GM21619 (cell line): Measurements from ENCODE around the gene RGR.
A peak's percentile ranks its signal among the peaks of the same experiment; 100 is the strongest.

Experiments
- ATAC-seq: cut with Tn5 transposase; IDR thresholded peaks from one replicate; pipeline ENCODE4 v1.9.1; 2021; ENCODE audit not compliant: unreplicated experiment

The RGR gene, protein sequence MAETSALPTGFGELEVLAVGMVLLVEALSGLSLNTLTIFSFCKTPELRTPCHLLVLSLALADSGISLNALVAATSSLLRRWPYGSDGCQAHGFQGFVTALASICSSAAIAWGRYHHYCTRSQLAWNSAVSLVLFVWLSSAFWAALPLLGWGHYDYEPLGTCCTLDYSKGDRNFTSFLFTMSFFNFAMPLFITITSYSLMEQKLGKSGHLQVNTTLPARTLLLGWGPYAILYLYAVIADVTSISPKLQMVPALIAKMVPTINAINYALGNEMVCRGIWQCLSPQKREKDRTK

DNA sequence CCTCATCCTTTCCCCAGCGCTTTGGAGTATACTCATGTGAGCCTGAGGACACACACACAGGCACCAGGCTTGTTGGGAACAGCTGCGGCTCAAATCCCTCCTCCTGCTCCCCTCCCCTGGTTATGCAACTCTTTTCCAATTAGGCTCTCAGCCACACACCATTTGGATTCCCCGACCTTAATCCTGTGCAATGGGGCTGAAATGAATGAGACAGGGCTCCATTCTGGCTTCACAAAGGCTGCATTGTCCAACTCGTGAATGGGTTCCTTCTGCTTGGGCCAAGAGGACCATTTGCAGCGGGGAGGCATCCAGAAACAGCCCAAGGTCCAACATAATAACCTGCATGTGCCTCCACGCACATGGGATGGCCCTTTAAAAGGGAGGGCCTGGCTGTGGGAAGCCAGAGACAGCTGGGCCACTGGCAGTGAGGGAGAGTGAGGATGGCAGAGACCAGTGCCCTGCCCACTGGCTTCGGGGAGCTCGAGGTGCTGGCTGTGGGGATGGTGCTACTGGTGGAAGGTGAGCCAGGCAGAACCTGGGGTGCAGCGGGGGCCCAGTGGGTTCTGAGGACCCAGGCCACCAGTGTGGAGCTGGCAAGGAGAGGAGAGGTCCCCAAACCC lies at the start of gene RGR:
TSS of gene RGR (plus strand) at position 403 of the 620 bp plus-strand sequence. CDS start at position 441, 38 bp downstream.
- no peak for ATAC-seq

DNA sequence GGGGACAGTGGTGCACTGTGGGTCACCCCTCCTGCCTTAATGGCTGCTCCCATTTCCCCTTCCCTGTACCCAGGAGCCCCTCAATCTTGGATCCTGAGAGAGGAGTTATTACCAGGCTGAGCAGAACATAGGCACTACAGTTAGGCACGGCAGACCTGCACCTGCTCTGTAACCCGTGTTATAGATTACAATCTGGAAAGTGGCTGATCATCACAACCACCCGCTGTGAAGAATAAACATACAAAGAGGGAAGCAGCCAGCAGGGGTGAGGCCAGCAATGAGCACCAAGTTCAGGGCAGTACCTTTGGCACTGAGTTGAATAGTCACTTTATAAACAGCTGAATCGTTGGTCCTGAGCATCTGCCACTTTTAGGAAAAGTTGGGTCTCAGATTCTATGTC lies 48.8 kb upstream of the RGR start:
- no peak for ATAC-seq

DNA sequence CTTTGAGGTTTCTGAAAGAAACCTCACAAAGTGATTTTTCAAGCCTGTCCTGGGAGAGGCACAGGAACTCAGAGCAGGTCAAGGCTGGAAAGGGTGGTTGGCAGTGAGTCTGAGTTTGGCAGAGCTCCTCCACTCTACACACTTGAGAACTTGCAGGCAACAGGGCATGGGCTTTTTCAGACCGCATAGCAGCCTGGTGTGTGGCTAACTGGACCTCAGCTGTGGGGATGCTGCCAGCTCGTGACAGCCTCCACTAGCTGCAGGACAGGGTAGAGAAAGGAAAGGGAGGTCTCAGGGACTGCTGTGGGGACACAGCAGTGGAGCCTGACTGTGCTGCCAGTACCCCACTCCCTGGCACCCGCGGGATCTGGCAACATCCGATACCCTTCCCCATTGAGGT lies 47.9 kb upstream of the RGR start:
- ATAC-seq = no peak

DNA sequence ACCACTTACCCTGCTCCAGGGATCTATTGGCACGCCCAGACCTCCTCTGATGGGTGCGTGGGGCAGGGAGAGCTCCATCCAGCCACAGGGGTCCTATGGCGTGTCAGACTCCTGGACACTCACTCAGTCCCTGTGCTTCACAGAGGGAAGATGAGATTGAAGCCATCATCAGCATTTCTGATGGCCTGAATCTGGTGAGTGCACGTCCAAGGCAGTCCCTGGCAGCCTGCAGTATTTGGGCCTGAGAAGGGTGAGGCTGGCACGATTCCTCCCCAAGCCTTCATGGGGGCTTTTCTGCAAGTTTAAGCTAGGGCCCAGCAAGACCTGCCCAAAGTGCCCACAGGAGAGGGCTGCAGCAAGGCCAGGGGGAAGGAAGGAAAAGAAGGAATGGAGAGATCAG lies 47.2 kb upstream of the RGR start:
- no peak for ATAC-seq

DNA sequence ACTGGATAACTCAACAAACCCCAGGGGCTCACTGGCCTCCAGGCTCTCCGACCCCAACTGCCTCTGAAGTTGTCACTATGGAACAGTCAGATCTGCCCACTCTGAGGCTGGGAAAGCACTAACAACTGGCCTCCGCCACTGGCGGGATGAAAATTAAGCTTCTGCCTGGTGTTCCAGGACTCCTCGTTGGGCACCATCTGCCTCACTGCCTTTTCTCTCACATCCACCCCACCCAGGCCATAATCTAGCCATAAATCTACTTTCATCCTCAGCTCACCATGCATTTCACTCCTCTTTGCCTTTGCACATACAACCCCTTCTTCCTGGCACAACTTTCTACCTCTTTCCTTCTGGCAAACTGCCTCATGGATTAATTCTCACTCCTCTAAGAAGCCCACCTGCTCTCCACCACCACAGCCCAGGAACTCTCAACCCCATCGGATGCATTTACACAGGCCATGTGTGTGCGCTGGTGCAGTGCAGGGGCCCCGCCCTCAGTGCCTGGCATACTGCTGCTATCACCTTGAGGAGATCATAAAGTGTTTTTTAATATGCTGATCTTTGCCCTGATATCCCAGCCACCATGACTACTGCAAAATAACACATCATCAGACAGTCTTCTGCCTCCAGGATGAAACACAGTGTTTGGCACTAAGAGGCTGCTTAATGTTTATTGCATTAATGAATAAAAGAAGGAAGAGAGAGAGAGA lies 46.5 kb upstream of the RGR start:
- ATAC-seq = no peak

DNA sequence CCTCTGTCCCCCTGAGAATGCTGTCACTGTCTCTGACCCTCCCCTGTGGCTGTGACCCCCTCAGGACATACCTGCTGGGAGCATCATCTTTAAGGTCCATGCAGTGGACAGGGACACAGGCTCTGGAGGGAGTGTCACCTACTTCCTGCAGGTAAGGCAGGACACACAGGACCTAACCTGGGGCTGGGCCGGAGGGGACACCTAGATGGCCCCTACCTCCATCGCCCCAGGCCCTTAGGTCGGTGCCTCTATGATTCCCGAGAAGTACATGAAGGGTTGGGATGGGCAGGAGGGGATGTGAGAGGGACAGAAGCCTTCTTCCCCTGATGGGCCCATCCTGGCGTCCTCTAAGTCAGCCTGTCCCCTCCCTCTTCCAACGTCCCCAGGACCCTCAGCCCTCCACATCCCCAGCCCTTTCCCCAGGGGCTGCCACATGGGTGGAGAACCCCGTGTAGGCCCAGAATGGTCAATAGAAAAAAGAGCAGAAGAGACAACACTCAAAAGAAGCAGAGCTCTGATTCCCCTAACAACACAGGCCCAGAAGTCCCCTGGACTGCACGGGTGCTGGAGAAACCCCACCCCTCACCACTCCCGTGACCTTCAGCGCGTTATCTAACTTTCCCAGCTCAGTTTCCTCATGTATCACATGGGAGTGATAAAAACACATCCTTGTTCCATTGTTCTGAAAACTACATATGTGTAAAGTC lies 44.2 kb upstream of the RGR start:
- ATAC-seq = no peak

DNA sequence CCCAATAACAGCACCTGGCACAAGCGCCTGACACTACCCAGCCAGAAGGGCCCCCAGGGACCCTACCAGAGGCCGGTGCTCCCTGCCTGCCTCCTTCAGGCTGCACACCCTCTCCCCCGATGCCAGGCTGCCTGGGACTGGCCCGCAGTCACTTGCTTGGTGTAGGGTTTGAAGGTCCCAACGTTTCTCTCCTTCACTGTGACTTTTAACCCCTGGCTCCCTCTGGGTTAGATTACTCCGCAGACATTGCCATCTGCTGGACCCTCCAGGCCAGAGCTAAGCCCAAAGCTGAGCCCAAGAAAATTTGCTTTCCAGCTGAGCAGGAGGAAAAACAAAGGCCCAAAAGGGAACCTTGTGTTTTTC lies 43.6 kb upstream of the RGR start:
- ATAC-seq = no peak

DNA sequence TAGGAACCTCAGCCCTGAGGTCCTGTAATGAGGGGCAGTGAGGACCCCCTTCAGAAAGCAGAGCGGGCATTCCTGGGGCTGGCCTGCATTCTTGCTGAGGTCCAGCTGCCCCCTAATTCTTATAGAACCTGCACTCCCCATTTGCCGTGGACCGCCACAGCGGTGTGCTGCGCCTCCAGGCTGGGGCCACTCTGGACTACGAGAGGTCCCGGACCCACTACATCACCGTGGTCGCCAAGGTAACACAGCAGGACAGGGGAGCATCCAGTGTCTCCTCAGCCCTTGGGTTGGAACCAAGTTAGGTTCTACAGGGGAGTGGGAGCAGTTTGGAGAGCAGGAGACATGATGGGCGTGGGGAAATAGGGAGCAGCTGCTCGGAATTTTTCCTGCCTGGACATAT lies 43.2 kb upstream of the RGR start:
- no peak for ATAC-seq

DNA sequence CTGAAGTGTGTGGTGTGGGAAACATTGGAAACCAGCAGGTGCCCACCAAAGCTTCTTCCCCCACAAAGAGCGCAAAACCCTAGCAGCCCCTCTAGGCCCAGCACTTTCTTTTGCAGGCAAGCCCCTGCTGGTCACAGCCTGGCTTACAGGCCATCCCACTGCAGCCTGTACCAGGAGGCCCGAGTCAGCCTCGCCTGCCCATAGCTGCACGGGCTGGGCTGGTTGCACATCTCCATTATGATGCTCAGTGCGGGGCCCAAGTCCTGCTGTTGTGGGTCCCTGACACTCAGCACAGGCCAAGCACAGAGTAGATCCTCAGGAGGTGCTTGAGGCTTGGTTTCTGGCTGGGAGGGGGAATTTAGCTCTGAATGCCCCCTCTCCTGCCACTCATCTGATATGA lies 42.5 kb upstream of the RGR start:
- ATAC-seq = no peak

DNA sequence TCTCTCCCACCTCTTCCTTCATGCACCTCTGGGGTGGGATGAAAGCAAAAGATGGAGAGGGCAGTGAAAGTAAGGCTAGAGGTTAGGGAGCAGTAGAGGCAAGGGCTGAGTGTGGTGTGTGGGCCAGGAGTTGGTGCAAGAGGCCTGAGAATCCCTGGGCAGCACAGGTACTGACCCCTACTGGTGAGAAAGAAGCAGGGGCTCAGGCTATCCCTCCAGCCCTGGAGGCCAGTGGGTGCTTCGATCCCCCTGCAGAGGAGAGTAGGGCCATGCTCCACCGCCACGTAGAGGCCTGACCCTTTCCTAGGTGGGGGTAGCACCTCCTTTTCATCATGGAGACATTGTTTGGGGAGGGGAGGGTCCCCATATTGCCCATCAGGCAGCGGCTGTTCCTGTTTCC lies 40.7 kb upstream of the RGR start:
- ATAC-seq = peak; percentile 58

DNA sequence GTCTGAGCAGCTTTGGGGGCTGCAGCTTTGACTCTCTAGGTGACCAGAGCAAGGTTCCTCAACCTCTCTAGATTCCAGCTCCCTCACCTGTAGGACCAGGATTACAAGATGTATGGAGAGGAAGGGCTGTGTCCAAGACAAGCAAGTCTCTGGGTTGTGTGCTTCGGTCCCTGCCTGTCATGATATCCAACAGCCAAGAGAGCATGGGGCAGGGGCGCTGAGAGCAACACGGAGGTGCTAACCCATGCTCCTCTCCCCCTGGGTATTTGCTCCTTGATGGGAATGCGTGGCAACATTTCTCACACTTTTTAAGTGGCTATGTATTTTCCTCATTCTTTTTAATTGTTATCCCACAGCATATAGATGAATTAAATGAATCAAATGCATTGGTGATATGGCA lies 40.2 kb upstream of the RGR start:
- no peak for ATAC-seq

DNA sequence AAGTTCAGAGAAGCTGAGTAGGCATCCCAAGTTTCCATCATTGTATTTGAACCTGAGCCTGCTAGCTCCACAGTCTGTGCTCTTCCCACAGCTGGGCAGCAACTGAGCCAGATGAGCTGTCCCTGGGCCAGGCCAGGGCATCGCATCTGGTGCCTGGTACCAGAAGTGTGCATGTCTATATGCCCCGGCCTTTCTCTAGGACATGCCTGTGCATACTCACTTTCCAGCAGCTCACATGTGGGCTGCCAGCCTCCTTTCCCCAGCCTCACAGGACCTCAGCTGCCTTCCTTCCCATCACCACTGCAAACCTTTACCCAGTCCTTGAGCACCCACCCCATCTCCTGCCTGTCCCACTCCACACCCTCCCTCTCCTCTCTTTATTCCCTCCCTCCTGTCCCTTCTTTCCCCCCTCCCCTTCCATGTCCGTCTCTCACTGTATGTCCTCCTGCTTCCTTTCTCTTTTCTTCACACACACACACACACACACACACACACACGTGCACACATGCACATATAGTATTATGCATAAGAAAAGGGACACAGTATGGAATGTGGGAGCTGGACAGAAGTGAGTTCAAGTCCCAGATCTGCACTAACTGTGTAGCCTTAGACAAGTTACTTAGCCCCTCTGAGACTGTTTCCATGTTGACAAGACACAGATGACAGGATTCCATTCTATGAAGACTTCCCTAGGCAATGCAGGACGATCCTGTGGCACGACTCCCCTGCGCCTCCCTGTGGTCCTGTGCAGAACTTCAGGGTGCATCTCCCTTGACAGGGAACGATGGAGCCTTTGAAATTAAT lies 39.6 kb upstream of the RGR start:
- peak; percentile 78 for ATAC-seq

DNA sequence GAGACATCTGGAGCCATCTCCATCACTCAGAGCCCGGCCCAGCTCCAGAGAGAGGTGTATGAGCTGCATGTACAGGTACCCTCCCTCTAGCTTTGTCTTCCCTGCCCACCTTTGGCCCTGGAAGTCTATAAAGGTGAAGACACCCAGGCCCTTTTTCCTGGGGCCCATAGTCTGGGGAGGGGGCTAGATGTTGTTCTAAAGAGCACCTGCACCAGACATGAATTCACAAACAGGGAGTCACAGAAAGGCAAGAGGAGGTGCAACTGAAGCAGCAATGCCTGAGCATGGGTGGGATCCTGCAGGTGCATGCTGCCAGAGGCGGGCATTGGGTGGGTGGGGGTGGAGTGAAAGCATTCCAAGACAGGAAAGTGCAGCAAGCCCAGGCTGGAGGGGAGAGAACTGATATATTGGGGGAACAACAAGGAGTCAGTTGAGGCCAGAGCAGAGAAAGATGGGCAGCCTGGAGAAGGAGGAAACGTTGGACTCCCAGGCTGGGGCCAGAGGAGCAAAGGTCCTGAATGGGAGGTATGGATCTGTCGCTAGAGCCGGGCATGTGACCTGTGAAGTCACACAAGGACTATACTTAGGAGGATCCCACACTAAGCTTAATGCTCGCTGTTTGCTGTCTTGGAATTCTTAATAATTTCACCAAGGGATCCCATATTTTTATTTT lies 38.9 kb upstream of the RGR start:
- ATAC-seq = no peak

DNA sequence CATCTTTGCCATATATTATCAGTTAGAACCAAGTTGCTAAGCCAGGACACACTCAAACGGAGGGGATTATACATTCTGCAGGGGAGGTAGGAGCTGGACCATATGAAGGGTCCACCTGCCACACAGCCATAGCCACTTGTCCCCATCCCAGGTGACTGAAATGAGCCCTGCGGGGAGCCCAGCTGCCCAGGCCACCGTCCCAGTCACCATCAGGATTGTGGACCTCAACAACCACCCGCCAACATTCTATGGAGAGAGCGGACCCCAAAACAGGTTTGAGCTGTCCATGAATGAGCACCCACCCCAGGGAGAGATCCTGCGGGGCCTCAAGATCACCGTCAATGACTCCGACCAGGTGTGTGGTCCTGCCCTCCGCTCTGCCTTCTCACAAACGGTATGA lies 36.8 kb upstream of the RGR start:
- no peak for ATAC-seq

DNA sequence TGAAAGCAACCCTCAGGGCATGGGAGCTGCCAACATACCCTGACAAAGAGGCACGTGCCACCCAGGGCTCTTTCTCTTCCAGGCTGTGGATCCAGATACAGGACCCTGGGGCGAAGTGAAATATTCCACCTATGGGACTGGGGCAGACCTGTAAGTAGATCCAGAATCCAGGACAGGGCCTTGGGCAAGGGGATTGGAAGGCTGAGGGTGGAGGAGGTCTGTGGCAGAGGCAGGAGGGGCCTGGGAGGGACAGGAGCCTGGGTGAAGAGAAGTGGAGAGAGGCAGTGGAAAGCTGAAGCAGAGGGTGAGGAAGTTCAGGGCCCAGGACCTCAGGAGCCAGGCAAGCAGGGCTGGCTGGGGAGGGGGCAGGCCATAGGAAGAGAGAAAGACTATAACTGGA lies 33.3 kb upstream of the RGR start:
- no peak for ATAC-seq

DNA sequence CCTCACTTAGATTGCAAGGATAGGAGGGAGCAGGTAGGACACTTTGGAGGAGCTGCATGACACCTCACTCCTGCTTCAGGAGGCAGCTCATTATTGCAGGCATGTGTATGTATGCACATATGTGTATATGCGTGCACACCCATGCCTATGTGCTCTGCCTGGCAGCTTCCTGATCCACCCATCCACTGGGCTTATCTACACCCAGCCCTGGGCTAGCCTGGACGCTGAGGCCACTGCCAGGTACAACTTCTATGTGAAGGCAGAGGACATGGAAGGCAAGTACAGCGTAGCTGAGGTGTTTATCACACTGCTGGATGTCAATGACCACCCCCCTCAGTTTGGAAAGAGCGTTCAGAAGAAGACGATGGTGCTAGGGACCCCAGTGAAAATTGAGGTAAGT lies 32.8 kb upstream of the RGR start:
- no peak for ATAC-seq

DNA sequence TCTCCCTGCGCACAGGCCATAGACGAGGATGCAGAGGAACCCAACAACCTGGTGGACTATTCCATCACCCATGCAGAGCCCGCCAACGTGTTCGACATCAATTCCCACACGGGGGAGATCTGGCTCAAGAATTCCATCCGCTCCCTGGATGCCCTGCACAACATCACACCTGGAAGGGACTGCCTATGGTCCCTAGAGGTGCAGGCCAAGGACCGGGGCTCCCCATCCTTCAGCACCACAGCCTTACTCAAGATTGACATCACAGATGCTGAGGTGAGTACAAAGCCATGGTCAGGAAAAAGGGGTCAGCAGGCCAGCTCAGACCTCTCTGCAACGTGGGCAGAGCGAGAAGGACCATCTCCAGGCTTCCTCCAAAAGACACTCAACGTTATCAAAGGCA lies 31.8 kb upstream of the RGR start:
- ATAC-seq = no peak

DNA sequence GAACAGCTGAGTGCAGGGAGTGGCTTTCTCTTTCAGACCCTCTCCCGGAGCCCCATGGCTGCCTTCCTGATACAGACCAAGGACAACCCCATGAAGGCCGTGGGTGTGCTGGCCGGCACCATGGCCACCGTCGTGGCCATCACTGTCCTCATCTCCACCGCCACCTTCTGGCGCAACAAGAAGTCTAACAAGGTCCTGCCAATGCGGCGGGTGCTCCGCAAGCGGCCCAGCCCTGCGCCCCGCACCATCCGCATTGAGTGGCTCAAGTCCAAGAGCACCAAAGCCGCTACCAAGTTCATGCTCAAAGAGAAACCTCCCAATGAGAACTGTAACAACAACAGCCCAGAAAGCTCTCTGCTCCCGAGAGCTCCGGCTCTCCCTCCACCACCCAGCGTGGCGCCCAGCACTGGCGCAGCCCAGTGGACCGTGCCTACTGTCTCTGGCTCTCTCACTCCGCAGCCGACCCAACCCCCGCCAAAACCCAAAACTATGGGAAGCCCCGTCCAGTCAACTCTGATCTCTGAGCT lies 30.7 kb upstream of the RGR start:
- no peak for ATAC-seq

DNA sequence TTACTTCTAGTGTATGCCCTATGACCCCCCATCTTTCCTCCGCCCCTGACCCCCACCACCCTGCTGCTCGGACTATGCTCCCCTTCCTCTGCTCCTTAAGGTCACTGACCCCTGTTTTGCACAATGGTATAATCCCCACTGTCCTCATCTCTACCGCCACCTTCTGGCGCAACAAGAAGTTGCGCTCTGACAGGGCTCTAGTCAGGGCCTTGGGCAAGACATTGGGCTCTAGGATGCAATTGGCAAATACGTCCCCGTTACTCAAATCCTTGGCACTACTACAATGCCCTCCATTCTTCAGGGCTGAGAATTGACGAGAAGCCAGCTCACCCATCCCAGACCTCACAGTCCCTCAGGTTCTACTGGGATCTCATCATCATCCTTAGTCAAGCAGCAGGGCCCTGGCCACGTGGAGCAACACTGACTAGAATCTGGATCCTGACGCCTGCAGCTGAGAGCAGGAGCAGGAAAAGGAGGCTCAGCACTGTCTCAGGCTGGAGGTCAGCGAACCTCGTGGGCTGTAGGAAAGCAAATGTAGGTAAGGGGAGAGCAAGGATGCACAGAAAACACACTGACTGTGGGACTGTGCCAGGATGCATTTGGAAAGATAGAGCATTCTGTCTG lies 30.1 kb upstream of the RGR start:
- ATAC-seq = peak; percentile 92

DNA sequence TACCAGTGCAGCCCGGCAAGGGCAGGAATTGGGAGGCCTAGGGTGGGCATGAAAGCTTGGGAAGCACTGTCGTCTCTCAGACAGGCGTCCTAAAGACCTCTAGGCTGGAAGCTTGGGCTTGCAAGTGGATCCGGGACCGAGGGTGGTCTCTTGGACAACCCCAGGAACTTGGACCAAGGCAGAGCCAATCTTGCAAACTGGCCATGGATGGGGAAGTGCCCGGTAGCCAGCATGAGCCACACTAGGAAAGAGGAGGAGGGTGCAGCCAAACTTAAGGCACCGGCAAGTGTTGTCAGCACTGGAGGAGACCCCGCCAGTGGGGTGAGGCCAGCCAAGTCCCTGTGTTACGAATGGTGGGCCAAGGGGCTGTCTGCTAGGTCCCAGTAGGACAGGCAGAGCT lies 28.0 kb upstream of the RGR start:
- no peak for ATAC-seq
